HG03139 (cell line): Measurements from ENCODE around the gene TADA2A.

Source experiments
- ATAC-seq: cut with Tn5 transposase; IDR thresholded peaks from one replicate; pipeline ENCODE4 v1.9.1; 2021; ENCODE audit not compliant: unreplicated experiment

Gene TADA2A, protein sequence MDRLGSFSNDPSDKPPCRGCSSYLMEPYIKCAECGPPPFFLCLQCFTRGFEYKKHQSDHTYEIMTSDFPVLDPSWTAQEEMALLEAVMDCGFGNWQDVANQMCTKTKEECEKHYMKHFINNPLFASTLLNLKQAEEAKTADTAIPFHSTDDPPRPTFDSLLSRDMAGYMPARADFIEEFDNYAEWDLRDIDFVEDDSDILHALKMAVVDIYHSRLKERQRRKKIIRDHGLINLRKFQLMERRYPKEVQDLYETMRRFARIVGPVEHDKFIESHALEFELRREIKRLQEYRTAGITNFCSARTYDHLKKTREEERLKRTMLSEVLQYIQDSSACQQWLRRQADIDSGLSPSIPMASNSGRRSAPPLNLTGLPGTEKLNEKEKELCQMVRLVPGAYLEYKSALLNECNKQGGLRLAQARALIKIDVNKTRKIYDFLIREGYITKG

DNA sequence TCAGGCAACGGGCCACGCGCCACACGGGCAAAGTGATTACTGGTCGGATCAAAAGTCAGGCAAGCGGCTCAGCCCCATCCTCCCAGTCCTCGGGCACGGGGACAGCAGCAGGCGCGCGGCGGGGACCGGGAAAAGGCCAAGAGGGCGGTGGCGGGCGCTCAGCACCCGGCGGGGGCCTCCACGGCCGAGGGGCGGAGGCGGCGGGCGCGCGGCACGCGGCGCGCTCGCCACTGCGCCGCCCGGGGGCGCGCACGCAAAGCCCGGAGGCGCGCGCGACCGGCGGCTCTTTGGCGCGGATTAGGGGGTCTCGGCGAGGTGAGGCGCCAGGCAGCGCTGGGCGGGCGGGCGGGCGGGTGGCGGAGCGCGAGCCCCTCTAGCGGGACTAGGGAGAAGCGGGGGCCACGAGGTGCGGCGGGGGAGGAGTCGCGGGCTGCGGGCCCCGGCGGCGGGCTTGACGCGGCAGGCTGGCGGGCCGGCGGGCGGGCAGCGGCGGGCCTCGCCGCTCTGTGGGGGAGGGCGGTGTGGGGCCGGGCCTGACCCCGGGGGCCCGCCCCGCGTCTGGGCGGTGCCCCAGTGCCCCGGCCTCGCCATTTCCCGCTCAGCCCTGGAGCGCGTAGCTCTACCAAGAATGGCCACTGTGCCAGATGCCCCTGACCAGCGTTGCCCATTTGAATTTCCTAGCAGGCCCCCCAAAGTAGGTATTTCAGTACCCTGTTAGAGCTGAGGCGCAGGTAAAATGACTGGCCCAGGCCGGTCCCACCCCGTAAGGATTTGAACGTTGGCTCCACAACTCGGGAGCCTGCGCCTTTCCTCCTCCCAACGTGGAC is at the start of gene TADA2A, which contains the start of gene ACACA:
Gene TADA2A (plus strand): TSS at position 252 of the 827 bp plus-strand sequence. CDS start 4,480 bp downstream, outside the sequence.
Gene ACACA (minus strand): TSS at position 202 of the 827 bp plus-strand sequence. CDS start 537 bp downstream, outside the sequence.
- peak; percentile 81 for ATAC-seq

DNA sequence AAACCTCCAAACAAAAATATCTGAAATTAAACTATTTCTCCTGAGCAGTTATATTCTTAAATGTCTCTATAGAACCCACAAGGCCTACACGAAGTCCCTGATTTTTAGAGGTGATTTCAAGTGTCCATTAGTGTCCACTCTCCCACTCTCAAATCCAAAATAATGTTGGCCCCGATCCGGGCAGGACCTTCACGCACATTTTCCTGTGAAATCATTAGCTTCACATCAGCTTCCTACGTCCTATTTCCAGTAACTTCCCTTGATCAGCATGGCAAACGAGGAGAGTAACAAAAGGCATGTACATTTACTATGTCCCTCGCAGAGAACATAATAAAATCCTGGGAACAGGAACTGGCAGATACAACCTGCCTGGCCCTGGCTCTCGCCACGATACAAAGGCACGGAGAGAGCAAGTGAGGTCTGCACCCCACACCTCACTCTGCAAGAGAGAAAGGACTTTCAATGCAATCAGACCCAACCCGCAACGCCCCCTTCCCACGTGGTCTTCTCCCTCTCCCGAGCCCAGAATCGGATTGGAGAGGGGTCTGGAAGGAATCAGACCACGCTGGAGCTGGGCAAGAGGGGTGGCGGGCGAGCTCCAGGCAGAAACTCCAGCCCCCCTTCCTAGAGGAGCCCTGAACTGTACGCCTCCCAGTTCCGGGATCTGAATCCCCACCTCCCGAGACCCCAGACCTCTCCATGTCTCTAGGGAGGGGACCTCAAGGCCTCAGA is 48.4 kb upstream of the TADA2A start:
- no peak for ATAC-seq

- ATAC-seq: peak; percentile 91
Observed at GRCh38 chr17:37358830-37359681, 47.6 kb upstream of the TADA2A start.

GRCh38 chr17:37359682-37360188 is 47.0 kb upstream of the TADA2A start:
- ATAC-seq: no peak

DNA sequence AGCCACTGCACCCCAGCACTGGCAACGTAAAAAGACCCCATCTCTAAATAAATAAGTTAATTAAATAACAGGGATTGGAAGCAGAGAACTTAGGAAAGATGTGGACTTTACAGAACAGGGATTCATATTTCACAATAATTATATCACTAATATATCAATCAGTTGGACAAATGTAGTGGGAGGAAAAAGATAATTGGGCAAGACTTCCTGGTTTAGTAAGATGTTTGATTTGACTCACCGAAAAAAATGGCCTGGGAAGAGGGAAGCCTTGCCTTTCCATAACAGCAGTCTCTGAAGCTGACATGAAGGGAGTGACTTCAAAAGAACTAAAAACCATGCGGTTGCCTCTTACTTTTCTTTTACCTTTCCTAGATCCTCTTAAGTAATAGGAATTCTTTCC is 46.1 kb upstream of the TADA2A start:
- no peak for ATAC-seq

- no peak for ATAC-seq
Observed at GRCh38 chr17:37361543-37361942, 45.1 kb upstream of the TADA2A start.

DNA sequence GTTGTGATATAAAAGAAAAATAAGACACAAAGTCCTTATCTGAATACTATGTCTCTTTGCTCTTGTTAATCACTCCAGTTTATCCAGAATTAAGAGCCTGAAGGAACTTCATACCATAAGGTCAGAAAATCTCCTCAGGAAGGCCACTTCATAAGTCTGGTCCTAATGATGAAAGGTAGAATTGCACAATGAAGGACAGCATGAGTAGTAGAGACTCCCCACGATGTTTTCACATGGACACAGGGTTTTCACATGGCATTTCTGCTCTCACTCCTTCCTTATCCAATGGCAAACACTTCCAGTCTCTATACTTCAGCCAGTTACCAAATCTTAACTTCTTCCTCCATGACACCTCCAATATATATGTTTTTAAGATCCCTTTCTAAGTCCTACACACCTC is 41.1 kb upstream of the TADA2A start:
- ATAC-seq: no peak

- no peak for ATAC-seq
Observed at GRCh38 chr17:37368577-37368976, 38.1 kb upstream of the TADA2A start.

- peak; percentile 58 for ATAC-seq
Observed at GRCh38 chr17:37373530-37374159, 33.0 kb upstream of the TADA2A start.

DNA sequence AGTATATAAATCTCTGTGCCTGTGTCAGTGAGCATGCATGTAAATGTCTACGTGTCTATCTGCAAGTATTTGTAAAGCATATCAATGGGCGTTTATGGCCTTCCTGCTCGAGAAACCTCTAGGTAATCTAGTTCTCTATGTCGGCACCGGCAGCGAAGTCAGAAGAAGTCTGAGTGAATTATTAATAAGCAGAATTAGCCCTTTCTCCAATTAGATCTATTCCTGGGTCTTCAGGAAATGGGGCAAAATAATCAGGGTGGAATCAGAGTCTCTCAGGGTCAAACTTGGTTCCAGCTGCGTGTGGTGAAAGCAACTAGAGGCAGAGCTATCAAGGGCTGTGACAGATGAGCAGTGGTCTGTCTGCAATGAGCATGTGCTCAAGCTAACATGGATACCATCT is 31.0 kb upstream of the TADA2A start, which contains the start of gene C17orf78:
Gene C17orf78 (plus strand): TSS at position 280 of the 400 bp plus-strand sequence. CDS start 108 bp downstream, at position 388.
- ATAC-seq: no peak

DNA sequence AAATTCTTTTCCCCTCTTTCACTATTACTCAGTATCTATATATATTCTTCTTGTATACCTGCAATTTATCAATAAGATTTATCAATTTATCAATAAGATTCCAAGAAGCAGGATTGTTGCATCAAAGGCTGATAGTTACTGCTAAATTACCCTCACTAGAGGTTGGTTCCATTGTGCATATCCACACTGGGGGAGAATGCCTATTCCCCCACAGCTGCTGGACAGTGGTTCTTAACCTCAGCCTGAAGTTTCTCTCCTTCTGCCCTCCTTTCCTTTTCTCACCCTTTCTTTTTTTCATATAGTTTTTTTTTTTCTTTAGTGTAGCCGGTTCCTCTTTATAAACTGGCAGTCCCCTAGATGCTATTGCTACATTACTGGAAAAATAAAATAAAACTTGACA is 24.6 kb upstream of the TADA2A start:
- ATAC-seq: no peak

- ATAC-seq: no peak
Observed at GRCh38 chr17:37384560-37385149, 22.0 kb upstream of the TADA2A start.

DNA sequence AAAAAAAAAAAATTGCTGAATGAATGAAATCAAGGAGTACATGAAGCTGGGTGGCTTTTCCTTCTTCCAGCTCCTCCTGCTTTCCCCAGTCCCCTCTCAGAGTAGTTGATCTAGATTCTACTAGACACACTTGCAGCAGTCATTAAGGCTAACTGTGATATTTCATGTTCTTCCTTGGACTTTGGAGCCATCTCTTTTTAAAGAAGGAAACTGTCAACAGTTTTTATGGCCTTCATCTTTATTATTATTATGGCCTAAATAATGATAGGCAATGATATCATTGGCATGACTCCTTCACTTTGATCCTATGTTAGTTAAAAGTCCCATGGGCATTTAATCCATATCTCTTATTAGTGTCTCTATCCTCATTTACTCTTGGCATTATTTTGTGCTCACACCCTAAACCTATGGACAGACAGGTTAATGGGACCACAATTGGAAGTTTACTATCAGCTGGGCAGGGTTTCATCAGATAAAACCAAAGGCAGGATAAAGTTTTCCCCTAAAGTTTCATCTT is 21.2 kb upstream of the TADA2A start:
- no peak for ATAC-seq

- ATAC-seq: no peak
Observed at GRCh38 chr17:37386462-37386861, 20.2 kb upstream of the TADA2A start.

DNA sequence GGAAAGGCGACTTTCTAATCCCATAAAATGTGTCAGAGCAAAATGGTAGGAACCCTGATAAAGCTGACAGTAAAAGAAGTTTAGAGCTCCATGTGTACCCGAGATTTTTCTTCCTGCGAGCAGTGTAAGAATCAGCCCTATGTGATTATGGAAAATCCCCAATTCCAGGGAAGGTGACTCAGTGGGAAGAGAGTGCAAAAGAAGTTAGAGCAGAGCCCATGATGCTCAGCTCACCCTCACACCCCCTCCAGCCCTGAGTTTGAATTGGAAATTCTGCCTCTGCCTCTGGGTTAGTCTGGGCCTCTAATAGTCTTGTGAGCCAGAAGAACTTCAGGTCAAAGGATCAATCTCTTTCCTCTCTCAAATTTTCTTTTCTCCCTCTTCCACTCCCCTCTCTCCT is 18.4 kb upstream of the TADA2A start:
- ATAC-seq: no peak

- ATAC-seq: no peak
Observed at GRCh38 chr17:37389160-37389559, 17.5 kb upstream of the TADA2A start.

GRCh38 chr17:37391146-37391545 is 15.5 kb upstream of the TADA2A start:
- no peak for ATAC-seq

- no peak for ATAC-seq
Observed at GRCh38 chr17:37392024-37392590, 14.6 kb upstream of the TADA2A start.
